GM21576 (cell line): ENCODE results near the gene PTCH1.

ENCODE experiments used
- ATAC-seq: cut with Tn5 transposase; IDR thresholded peaks from one replicate; pipeline ENCODE4 v1.9.1; 2021; ENCODE audit warnings: mild to moderate bottlenecking, moderate library complexity; ENCODE audit not compliant: unreplicated experiment

Gene PTCH1

GRCh38 chr9:95444160-95444559 is 72.6 kb downstream of the PTCH1 start:
- ATAC-seq, result no peak

- ATAC-seq, result no peak
Measured at GRCh38 chr9:95443301-95443700, 73.5 kb downstream of the PTCH1 start.

- ATAC-seq, result no peak
Measured at GRCh38 chr9:95441081-95441480, 75.7 kb downstream of the PTCH1 start.

- ATAC-seq, result no peak
Measured at GRCh38 chr9:95440447-95440846, 76.3 kb downstream of the PTCH1 start.

- no peak for ATAC-seq
Measured at GRCh38 chr9:95438561-95439357, 78.0 kb downstream of the PTCH1 start.

GRCh38 chr9:95437559-95437958 is 79.2 kb downstream of the PTCH1 start:
- no peak for ATAC-seq

GRCh38 chr9:95436416-95436815 is 80.4 kb downstream of the PTCH1 start:
- no peak for ATAC-seq

- ATAC-seq, result no peak
Measured at GRCh38 chr9:95435074-95435728, 81.6 kb downstream of the PTCH1 start.

GRCh38 chr9:95434116-95435073 is 82.4 kb downstream of the PTCH1 start:
- no peak for ATAC-seq

- no peak for ATAC-seq
Measured at GRCh38 chr9:95433096-95433819, 83.5 kb downstream of the PTCH1 start.

GRCh38 chr9:95431286-95431685 is 85.5 kb downstream of the PTCH1 start:
- no peak for ATAC-seq

- no peak for ATAC-seq
Measured at GRCh38 chr9:95429948-95430620, 86.7 kb downstream of the PTCH1 start.

GRCh38 chr9:95429096-95429495 is 87.7 kb downstream of the PTCH1 start:
- ATAC-seq, result no peak

- ATAC-seq, result no peak
Measured at GRCh38 chr9:95425910-95426551, 90.7 kb downstream of the PTCH1 start.

- ATAC-seq, result no peak
Measured at GRCh38 chr9:95422650-95423049, 94.1 kb downstream of the PTCH1 start.

GRCh38 chr9:95420518-95420917 is 96.3 kb downstream of the PTCH1 start:
- ATAC-seq, result no peak

- no peak for ATAC-seq
Measured at GRCh38 chr9:95419444-95419843, 97.3 kb downstream of the PTCH1 start.

GRCh38 chr9:95415158-95415557 is 101.6 kb downstream of the PTCH1 start:
- ATAC-seq, result no peak

- ATAC-seq, result no peak
Measured at GRCh38 chr9:95413793-95414192, 103.0 kb downstream of the PTCH1 start.
